Keratinocyte (primary cell): ENCODE results near the gene WDR27. TPM values are rescaled to one million over a fixed set of nuclear protein-coding genes. Genes with fewer than 3 reads are reported as not detected.
A peak's percentile ranks its signal among the peaks of the same experiment; 100 is the strongest.

Experiments
- DNase-seq: peaks from one replicate; pipeline ENCODE4 v3.0.0-alpha.2; 2011; ENCODE audit warnings: low read depth, missing footprints, low spot score
- FAIRE-seq: peaks from 2 replicates; lab custom pipeline; 2011; peaks lifted over from hg19 to GRCh38; lab: Jason Lieb, UNC
- H2AFZ ChIP-seq: 2 replicates; pipeline ENCODE4 v1.6.0; 2012; ENCODE audit warnings: low read length, control low read depth, inconsistent platforms; ENCODE audit not compliant: control insufficient read depth
- H3K27ac ChIP-seq: 2 replicates; pipeline ENCODE4 v1.5.1; 2011; ENCODE audit warnings: low read length; ENCODE audit not compliant: control insufficient read depth, insufficient read depth
- H3K27me3 ChIP-seq: 3 replicates; pipeline ENCODE4 v1.6.0; 2011; ENCODE audit warnings: low read length; ENCODE audit not compliant: control insufficient read depth, insufficient read depth; ENCODE audit errors: extremely low read depth
- H3K36me3 ChIP-seq, 2 experiments: 2 replicates in 1 of 2; 3 replicates in 1 of 2; pipeline ENCODE4 v1.5.1; 2011; ENCODE audit warnings: low read length in 2 of 2, mild to moderate bottlenecking in 1 of 2; ENCODE audit not compliant: control insufficient read depth in 2 of 2, insufficient read depth in 2 of 2; ENCODE audit errors: extremely low read depth in 1 of 2
- H3K4me1 ChIP-seq: 3 replicates; pipeline ENCODE4 v1.5.1; 2011; ENCODE audit warnings: low read length; ENCODE audit not compliant: control insufficient read depth, insufficient read depth; ENCODE audit errors: extremely low read depth
- H3K4me2 ChIP-seq: 3 replicates; pipeline ENCODE4 v1.6.0; 2011; ENCODE audit warnings: low read depth, low read length; ENCODE audit not compliant: control insufficient read depth, insufficient read depth; ENCODE audit errors: extremely low read depth
- H3K4me3 ChIP-seq, 3 experiments: fragments of 200-600 bp in 1 of 3; sonication (generic) in 1 of 3; 2 replicates in 2 of 3; 3 replicates in 1 of 3; pipeline ENCODE4 v1.5.1; 2011 to 2016; ENCODE audit warnings: low read length in 3 of 3, mild to moderate bottlenecking in 3 of 3, control low read depth in 2 of 3, inconsistent platforms in 1 of 3, low read depth in 1 of 3, mixed read lengths in 1 of 3, mixed run types in 1 of 3, moderate library complexity in 1 of 3; ENCODE audit not compliant: control insufficient read depth in 2 of 3, insufficient read depth in 2 of 3; ENCODE audit errors: extremely low read depth in 1 of 3
- H3K79me2 ChIP-seq: 2 replicates; pipeline ENCODE4 v1.6.0; 2012; ENCODE audit warnings: low read length; ENCODE audit not compliant: control insufficient read depth, insufficient read depth
- H3K9ac ChIP-seq: 3 replicates; pipeline ENCODE4 v1.6.0; 2011; ENCODE audit warnings: low read length; ENCODE audit not compliant: control insufficient read depth, insufficient read depth; ENCODE audit errors: extremely low read depth
- H3K9me1 ChIP-seq: 3 replicates; pipeline ENCODE4 v1.6.0; 2011; ENCODE audit warnings: low read length; ENCODE audit not compliant: control insufficient read depth, insufficient read depth; ENCODE audit errors: extremely low read depth
- H3K9me3 ChIP-seq: 2 replicates; pipeline ENCODE4 v1.5.1; 2012; ENCODE audit warnings: low read depth, low read length; ENCODE audit not compliant: control insufficient read depth
- H4K20me1 ChIP-seq: 3 replicates; pipeline ENCODE4 v1.6.0; 2011; ENCODE audit warnings: low read length; ENCODE audit not compliant: control insufficient read depth, insufficient read depth; ENCODE audit errors: extremely low read depth
- EZH2 ChIP-seq: IDR thresholded peaks from one replicate; pipeline ENCODE4 v1.6.1; 2012; ENCODE audit warnings: inconsistent platforms, mild to moderate bottlenecking, low read length, moderate library complexity
- dilution Hi-C: fragments of 300-500 bp; cut with MboI; formaldehyde crosslinking; loops from one replicate; pipeline ENCODE4 v1.7.0; 2020; ENCODE audit warnings: low sequenced_read_pairs; ENCODE audit not compliant: extremely low pct_ligation_motif_present
- polyA plus RNA-seq, 5 experiments: library from polyadenylated mRNA; depleted of rRNA in 3 of 5; stranded (reverse) in 3 of 5; stranded (forward) in 1 of 5; unstranded in 1 of 5; fragments of >200 nt; gene quantifications; 1 replicate in 1 of 5; 2 replicates in 3 of 5; 3 replicates in 1 of 5; pipeline versions ENCODE4 v1.2.1 to v1.2.3, GENCODE V29; 2011 to 2012; ENCODE audit warnings: missing spikeins in 2 of 5, low read depth in 1 of 5, low replicate concordance in 1 of 5
- TF ChIP-seq, protein P1 (sequence below), 3 experiments: IDR thresholded peaks in 1 of 3; conservative IDR thresholded peaks in 1 of 3; optimal IDR thresholded peaks in 1 of 3; 2 replicates in 2 of 3; 3 replicates in 1 of 3; pipeline versions ENCODE3 to v1.5.1; 2011; ENCODE audit warnings: low read length in 3 of 3, mild to moderate bottlenecking in 3 of 3, moderate library complexity in 2 of 3, control low read depth in 1 of 3, inconsistent platforms in 1 of 3; ENCODE audit not compliant: insufficient read depth in 2 of 3; ENCODE audit errors: extremely low read depth in 1 of 3

WDR27 gene
- polyA plus RNA-seq, 1 donor (not counting 4 experiments of a cell fraction or from before 2014, with no cell fraction given), result 17.8 TPM

DNA sequence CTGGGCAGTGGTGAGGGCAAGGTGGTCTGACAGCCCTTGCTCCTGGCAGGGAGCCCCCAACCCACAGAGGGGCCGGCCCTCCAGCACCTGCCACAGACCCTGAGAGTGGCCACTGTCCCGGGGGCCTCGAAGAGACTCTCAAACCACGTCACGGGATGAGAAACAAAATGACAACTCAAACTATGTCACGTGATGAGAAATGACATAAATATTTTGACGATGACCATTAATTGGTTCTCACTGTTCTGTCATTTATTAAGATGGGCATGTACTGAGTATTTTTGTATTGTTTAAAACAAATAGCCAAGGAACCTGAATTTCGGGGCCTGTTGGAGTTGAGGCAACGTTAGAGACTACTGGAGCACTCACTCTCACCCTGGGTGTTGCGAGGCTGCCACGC is 135.5 kb downstream of the WDR27 start:
- H3K4me1 ChIP-seq, result no peaks in the 10 kb centered on the region
- H2AFZ ChIP-seq, result no peak overlapping the region
- H3K36me3 ChIP-seq, result no peaks in the 10 kb centered on the region
- DNase-seq, result no peak
- TF ChIP-seq EZH2, result no peak
- no peaks in the 10 kb centered on the region for H3K9me3 ChIP-seq
- no peaks in the 10 kb centered on the region for H3K27me3 ChIP-seq
- no peak overlapping the region for H3K9ac ChIP-seq
- H3K79me2 ChIP-seq, result no peaks in the 10 kb centered on the region
- dilution Hi-C loops, result no loop called here
- no peak overlapping the region for H3K4me2 ChIP-seq
- H3K4me3 ChIP-seq, result no peak overlapping the region
- no peak overlapping the region for H3K27ac ChIP-seq
- FAIRE-seq, result no peak
- no peaks in the 10 kb centered on the region for H3K9me1 ChIP-seq
- H4K20me1 ChIP-seq, result no peaks in the 10 kb centered on the region

DNA sequence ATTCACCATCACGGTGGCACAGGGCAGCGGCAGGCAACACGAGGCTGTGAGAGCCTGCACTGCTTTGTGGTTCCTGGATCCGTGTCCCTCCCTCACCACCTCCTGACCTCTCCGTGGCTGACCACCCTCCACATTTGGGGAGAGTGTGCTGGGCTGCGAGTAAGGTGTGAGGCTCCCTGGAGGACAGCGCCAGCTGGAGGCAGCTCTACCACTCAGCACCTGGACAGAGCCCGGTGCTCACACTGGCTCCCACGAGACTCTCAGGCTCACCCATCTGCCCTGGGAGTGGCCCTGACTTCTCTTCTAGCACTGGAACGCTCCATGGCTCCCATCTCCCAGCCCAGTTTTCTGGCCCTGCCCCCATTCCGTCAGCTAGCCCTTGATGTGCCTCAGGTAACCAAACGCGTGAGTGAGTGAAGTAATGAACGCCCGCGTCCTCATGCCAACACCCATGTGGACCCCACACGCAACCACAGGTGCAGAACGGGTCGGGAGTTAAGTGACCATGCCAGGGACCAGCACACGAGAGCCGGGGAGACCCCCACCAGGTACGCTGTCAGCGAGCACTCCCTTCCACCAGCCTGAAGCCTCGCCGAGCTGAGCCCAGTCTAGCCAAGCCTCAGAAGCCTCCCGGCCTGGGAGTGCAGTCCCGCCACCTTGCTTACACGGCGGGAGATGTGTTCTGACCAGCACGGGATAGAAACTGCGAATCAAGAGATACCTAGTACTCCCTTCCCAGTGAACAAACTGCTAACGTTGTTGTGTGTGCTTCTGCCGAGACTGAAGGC is 137.2 kb downstream of the WDR27 start:
- TF ChIP-seq, protein P1, sequence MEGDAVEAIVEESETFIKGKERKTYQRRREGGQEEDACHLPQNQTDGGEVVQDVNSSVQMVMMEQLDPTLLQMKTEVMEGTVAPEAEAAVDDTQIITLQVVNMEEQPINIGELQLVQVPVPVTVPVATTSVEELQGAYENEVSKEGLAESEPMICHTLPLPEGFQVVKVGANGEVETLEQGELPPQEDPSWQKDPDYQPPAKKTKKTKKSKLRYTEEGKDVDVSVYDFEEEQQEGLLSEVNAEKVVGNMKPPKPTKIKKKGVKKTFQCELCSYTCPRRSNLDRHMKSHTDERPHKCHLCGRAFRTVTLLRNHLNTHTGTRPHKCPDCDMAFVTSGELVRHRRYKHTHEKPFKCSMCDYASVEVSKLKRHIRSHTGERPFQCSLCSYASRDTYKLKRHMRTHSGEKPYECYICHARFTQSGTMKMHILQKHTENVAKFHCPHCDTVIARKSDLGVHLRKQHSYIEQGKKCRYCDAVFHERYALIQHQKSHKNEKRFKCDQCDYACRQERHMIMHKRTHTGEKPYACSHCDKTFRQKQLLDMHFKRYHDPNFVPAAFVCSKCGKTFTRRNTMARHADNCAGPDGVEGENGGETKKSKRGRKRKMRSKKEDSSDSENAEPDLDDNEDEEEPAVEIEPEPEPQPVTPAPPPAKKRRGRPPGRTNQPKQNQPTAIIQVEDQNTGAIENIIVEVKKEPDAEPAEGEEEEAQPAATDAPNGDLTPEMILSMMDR (optimal IDR thresholded peaks at IDR 0.05 in 1 of 3, IDR thresholded peaks at IDR 0.05 in 1 of 3, conservative IDR thresholded peaks at IDR 0.05 in 1 of 3; ENCODE audit: extremely low read depth in 1 of 3, insufficient read depth in 2 of 3, low read length in 3 of 3), result peak in 1 of 3 experiments; percentile 21
- TF ChIP-seq EZH2, result no peak
- no peak overlapping the region for H3K9ac ChIP-seq
- no peak overlapping the region for H3K4me2 ChIP-seq
- no peaks in the 10 kb centered on the region for H3K27me3 ChIP-seq
- DNase-seq, result no peak
- no peaks in the 10 kb centered on the region for H3K4me1 ChIP-seq
- H3K9me3 ChIP-seq, result no peaks in the 10 kb centered on the region
- dilution Hi-C loops, result no loop called here
- H3K36me3 ChIP-seq, result no peaks in the 10 kb centered on the region
- H3K9me1 ChIP-seq, result no peaks in the 10 kb centered on the region
- no peaks in the 10 kb centered on the region for H4K20me1 ChIP-seq
- H3K79me2 ChIP-seq, result no peaks in the 10 kb centered on the region
- FAIRE-seq, result no peak
- no peak overlapping the region for H3K27ac ChIP-seq
- H3K4me3 ChIP-seq, result no peak overlapping the region
- no peak overlapping the region for H2AFZ ChIP-seq
